ENCODE results near the gene ANKRD44. TPM values are rescaled to one million over a fixed set of nuclear protein-coding genes. Genes with fewer than 3 reads are reported as not detected.

Gene ANKRD44
- total RNA-seq, 4 donors from 2014 or later, result 24.4 to 51.8 (median 35.7) TPM

DNA sequence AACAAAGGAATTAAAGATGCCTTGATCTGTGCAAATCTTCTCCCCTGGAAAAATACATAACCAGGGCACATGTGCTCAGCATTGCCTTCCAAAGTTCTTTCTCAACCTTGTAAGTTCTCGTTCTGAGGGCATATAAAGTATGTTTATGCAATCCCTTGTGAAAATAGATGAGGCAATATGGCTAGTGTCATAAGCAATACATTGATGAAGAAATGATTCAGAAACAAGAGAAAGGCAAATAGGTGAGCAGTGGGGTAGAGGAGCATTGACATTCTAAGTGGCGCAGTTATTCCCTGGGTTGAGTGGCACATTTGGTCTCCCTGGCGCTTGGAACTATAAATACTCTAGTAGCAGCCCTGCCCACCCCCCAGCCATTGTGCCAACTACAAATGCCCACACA, 326.6 kb downstream of the ANKRD44 start:
- H3K36me3 ChIP-seq, result no peaks in the 10 kb centered on the region
- H3K4me3 ChIP-seq, result no peak overlapping the region
- TF ChIP-seq POLR2A (IDR thresholded peaks at IDR 0.05) (no peak), EP300 (IDR thresholded peaks at IDR 0.05) (no peak), POLR2AphosphoS5 (IDR thresholded peaks at IDR 0.05) (no peak)
- TF ChIP-seq, protein P1, sequence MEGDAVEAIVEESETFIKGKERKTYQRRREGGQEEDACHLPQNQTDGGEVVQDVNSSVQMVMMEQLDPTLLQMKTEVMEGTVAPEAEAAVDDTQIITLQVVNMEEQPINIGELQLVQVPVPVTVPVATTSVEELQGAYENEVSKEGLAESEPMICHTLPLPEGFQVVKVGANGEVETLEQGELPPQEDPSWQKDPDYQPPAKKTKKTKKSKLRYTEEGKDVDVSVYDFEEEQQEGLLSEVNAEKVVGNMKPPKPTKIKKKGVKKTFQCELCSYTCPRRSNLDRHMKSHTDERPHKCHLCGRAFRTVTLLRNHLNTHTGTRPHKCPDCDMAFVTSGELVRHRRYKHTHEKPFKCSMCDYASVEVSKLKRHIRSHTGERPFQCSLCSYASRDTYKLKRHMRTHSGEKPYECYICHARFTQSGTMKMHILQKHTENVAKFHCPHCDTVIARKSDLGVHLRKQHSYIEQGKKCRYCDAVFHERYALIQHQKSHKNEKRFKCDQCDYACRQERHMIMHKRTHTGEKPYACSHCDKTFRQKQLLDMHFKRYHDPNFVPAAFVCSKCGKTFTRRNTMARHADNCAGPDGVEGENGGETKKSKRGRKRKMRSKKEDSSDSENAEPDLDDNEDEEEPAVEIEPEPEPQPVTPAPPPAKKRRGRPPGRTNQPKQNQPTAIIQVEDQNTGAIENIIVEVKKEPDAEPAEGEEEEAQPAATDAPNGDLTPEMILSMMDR (IDR thresholded peaks at IDR 0.05), result no peak
- peaks cover 0 to 17% (median 0%) of the 10 kb centered on the region in 3 donors for H3K4me1 ChIP-seq
- H3K9me3 ChIP-seq, result no peaks in the 10 kb centered on the region
- no peak for ATAC-seq
- no peaks in the 10 kb centered on the region for H3K27me3 ChIP-seq
- WGBS, 2 donors (ENCODE audit: low coverage in 1 of 2), result 83 to 89% methylated on average over 2 to 3 of the region's 3 CpGs
- no peak overlapping the region for H3K27ac ChIP-seq

DNA sequence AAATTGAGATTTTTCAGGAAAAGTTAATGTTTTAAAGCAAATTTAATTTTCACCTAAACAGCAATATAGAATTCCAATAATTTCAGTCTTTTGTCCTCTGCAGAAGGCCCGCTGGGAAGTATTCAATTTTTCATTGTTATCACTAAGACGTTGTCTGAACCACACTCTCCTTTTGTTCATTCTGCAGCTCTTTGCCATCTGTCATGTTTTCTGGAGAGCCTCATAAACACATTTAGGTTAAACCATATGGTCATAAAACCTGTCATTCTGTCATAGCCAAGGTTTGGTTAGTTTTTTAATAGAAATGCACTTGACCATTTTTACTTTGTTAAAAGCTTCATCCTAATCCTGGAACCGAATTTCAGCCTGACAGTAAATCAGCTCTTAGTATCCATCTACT, 330.1 kb downstream of the ANKRD44 start:
- 37 to 48% methylated on average over 3 of the region's 3 CpGs for WGBS, 2 donors (ENCODE audit: low coverage in 1 of 2)
- no peaks in the 10 kb centered on the region for H3K36me3 ChIP-seq
- H3K4me1 ChIP-seq, result no peaks in the 10 kb centered on the region
- TF ChIP-seq EP300 (IDR thresholded peaks at IDR 0.05), result no peak
- no peak for TF ChIP-seq POLR2AphosphoS5 (IDR thresholded peaks at IDR 0.05)
- TF ChIP-seq, protein P1 (IDR thresholded peaks at IDR 0.05), result no peak
- no peak for TF ChIP-seq POLR2A (IDR thresholded peaks at IDR 0.05)
- no peaks in the 10 kb centered on the region for H3K9me3 ChIP-seq
- H3K27me3 ChIP-seq, result no peaks in the 10 kb centered on the region
- no peak overlapping the region for H3K27ac ChIP-seq
- ATAC-seq, result no peak
- no peak overlapping the region for H3K4me3 ChIP-seq

DNA sequence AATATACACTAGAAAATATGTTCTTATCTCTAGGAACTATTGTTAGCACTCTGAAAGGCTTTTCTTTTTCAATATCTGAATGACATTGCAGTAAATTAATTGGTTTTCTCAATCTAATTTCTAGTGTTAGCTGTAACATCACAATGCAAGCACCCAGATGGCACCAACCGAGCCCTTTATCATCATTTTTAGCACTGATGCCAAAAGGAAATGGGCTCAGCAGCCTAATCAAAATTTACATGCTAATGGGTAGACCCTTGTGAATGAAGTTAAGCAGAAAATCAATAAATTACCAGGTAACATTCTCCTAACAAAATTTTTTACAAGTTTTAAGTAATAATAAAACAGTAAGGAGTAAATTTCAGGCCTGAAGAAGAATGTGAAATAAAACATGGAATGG, 330.6 kb downstream of the ANKRD44 start:
- Histone ChIP-seq H3K27ac (no peak overlapping the region), H3K4me1 (no peaks in the 10 kb centered on the region), H3K27me3 (no peaks in the 10 kb centered on the region), H3K36me3 (no peaks in the 10 kb centered on the region), H3K9me3 (no peaks in the 10 kb centered on the region), H3K4me3 (no peak overlapping the region)
- no peak for TF ChIP-seq POLR2AphosphoS5 (IDR thresholded peaks at IDR 0.05)
- TF ChIP-seq, protein P1 (IDR thresholded peaks at IDR 0.05), result no peak
- TF ChIP-seq EP300 (IDR thresholded peaks at IDR 0.05), result no peak
- TF ChIP-seq POLR2A (IDR thresholded peaks at IDR 0.05), result no peak
- WGBS, 2 donors (ENCODE audit: low coverage in 1 of 2), result 85 to 91% methylated on average over 1 of the region's 1 CpG
- no peak for ATAC-seq

DNA sequence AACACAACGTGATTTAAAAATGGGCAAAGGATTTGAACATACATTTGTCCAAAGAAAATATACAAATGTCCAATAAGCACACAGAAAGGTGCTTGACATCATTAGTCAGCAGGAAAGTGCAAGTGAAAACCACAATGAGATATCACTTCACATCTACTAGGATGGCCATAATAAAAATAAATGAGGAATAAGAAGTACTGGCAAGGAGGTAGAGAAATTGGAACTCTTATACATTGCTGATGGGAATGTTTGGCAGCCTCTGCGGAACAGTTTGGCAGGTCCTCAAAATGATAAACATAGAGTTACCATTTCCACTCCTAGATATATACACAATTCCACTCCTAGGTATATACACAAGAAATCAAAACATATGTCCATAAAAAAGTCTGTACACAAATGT, 333.1 kb downstream of the ANKRD44 start:
- no peaks in the 10 kb centered on the region for H3K9me3 ChIP-seq
- 40 to 69% methylated on average over 2 of the region's 2 CpGs for WGBS, 2 donors (ENCODE audit: low coverage in 1 of 2)
- H3K27ac ChIP-seq, result no peak overlapping the region
- TF ChIP-seq, protein P1 (IDR thresholded peaks at IDR 0.05), result no peak
- TF ChIP-seq POLR2A (IDR thresholded peaks at IDR 0.05) (no peak), POLR2AphosphoS5 (IDR thresholded peaks at IDR 0.05) (no peak), EP300 (IDR thresholded peaks at IDR 0.05) (no peak)
- no peaks in the 10 kb centered on the region for H3K27me3 ChIP-seq
- ATAC-seq, result no peak
- H3K36me3 ChIP-seq, result no peaks in the 10 kb centered on the region
- no peak overlapping the region for H3K4me3 ChIP-seq
- no peaks in the 10 kb centered on the region for H3K4me1 ChIP-seq

DNA sequence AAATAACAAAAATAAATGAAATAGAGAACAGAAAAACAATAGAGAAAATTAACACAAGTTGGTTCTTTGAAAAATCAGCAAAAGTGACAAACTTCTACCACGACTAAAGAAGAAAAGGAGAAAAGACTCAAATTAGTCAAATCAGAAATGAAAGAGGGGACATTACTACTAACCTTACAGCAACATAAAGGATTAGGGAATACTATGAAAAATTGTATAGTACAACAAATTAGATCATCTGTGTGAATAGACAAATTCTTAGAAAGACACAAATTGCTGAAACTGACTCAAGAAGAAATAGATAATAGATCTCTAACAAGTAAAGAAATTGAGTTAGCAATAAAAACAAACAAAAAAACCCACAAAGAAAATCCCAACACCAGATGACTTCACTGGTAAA, 335.6 kb downstream of the ANKRD44 start:
- H3K4me3 ChIP-seq, result no peak overlapping the region
- no peaks in the 10 kb centered on the region for H3K4me1 ChIP-seq
- H3K27ac ChIP-seq, result no peak overlapping the region
- 50 to 71% methylated on average over 1 of the region's 1 CpG for WGBS, 2 donors (ENCODE audit: low coverage in 1 of 2)
- H3K27me3 ChIP-seq, result no peaks in the 10 kb centered on the region
- no peaks in the 10 kb centered on the region for H3K36me3 ChIP-seq
- TF ChIP-seq POLR2AphosphoS5 (IDR thresholded peaks at IDR 0.05) (no peak), EP300 (IDR thresholded peaks at IDR 0.05) (no peak), POLR2A (IDR thresholded peaks at IDR 0.05) (no peak)
- TF ChIP-seq, protein P1 (IDR thresholded peaks at IDR 0.05), result no peak
- no peak for ATAC-seq
- no peaks in the 10 kb centered on the region for H3K9me3 ChIP-seq

Data from gastroesophageal sphincter (tissue), 4 donors.